Activated CD8-positive, alpha-beta memory T cell treated with anti-CD3 and anti-CD28 coated beads for 24 hours (primary cell): ENCODE data around the gene LTB4R.
"Not testable (repeated sequence)": the region's sequence is repeated elsewhere in the genome, so short reads cannot be mapped to it uniquely, and the experiment has no call there.

ENCODE experiments used
- DNase-seq: peaks from one replicate; pipeline ENCODE4 v3.0.0-alpha.2; 2020

The LTB4R gene

GRCh38 chr14:24348186-24348585 lies 36.9 kb downstream of the LTB4R start:
- DNase-seq = no peak

GRCh38 chr14:24349742-24350141 lies 38.4 kb downstream of the LTB4R start:
- DNase-seq = no peak

- no peak for DNase-seq
These were observed 40.2 kb downstream of the LTB4R start for GRCh38 chr14:24351517-24351916.

- no peak for DNase-seq
These were observed 42.5 kb downstream of the LTB4R start for GRCh38 chr14:24353559-24354481.

GRCh38 chr14:24354482-24354825 lies 43.2 kb downstream of the LTB4R start:
- DNase-seq = not testable (repeated sequence)

- DNase-seq = no peak
These were observed 43.7 kb downstream of the LTB4R start for GRCh38 chr14:24355009-24355408.

GRCh38 chr14:24356208-24356607 lies 44.9 kb downstream of the LTB4R start:
- no peak for DNase-seq

- DNase-seq = no peak
These were observed 49.0 kb downstream of the LTB4R start for GRCh38 chr14:24360281-24360680.

GRCh38 chr14:24361326-24361725 lies 50.0 kb downstream of the LTB4R start:
- DNase-seq = no peak

GRCh38 chr14:24362241-24362960 lies 51.1 kb downstream of the LTB4R start:
- DNase-seq = no peak

- DNase-seq = no peak
These were observed 52.1 kb downstream of the LTB4R start for GRCh38 chr14:24363401-24363800.

GRCh38 chr14:24364841-24365240 lies 53.5 kb downstream of the LTB4R start:
- DNase-seq = no peak

GRCh38 chr14:24365600-24366412 lies 54.5 kb downstream of the LTB4R start:
- peak; percentile 84 for DNase-seq

GRCh38 chr14:24366413-24366720 lies 55.1 kb downstream of the LTB4R start:
- no peak for DNase-seq

- peak; percentile 74 for DNase-seq
These were observed 55.6 kb downstream of the LTB4R start for GRCh38 chr14:24366721-24367513.
